PC-3 (cell line): ENCODE measurements around the gene FAM120AOS. TPM values are rescaled to one million over a fixed set of nuclear protein-coding genes. Genes with fewer than 3 reads are reported as not detected.
A peak's percentile ranks its signal among the peaks of the same experiment; 100 is the strongest.

Source experiments
- ATAC-seq: fragments of 200-7000 bp; cut with Tn5 transposase; 2 replicates; pipeline ENCODE4 v1.9.1; 2020; ENCODE audit warnings: mild to moderate bottlenecking, moderate library complexity
- BruUV-seq: library from RNA; stranded (reverse); fragments of 400-500 nt; replicated peaks from 2 replicates; lab custom pipeline; 2021; lab: Mats Ljungman, UMichigan
- CTCF ChIA-PET: fragments of 300-600 bp; sonication (Branson Sonifier 250); formaldehyde crosslinking; loops from one replicate; lab custom pipeline; 2022; ENCODE audit warnings: antibody characterized with exemption; lab: Charles Lee
- POLR2A ChIA-PET: fragments of 300-600 bp; sonication (Branson Sonifier 250); formaldehyde crosslinking; loops from one replicate; lab custom pipeline; 2022; ENCODE audit warnings: antibody characterized with exemption; ENCODE audit not compliant: unreplicated experiment; lab: Charles Lee
- DNase-seq: peaks from one replicate; pipeline ENCODE4 v3.0.0-alpha.2; 2015
- H2AFZ ChIP-seq: fragments of 300-600 bp; sonication (generic); 2 replicates; pipeline ENCODE4 v1.6.0; 2016; ENCODE audit warnings: antibody characterized with exemption, low read length
- H3F3A ChIP-seq: fragments of 300-600 bp; sonication (generic); one replicate; pipeline ENCODE4 v1.6.0; 2017; ENCODE audit warnings: antibody characterized with exemption, low read length, control low read depth, mild to moderate bottlenecking; ENCODE audit not compliant: unreplicated experiment
- H3K27ac ChIP-seq: fragments of 300-600 bp; sonication (generic); 2 replicates; pipeline ENCODE4 v1.5.1; 2016; ENCODE audit warnings: mild to moderate bottlenecking, low read length
- H3K27me3 ChIP-seq: fragments of 300-600 bp; sonication (generic); 2 replicates; pipeline ENCODE4 v1.6.1; 2016; ENCODE audit warnings: low read length, mixed read lengths
- H3K36me3 ChIP-seq: fragments of 300-600 bp; sonication (generic); 2 replicates; pipeline ENCODE4 v1.6.1; 2016; ENCODE audit warnings: low read depth, mixed run types, low read length, mixed read lengths
- H3K4me1 ChIP-seq: fragments of 300-600 bp; sonication (generic); 2 replicates; pipeline ENCODE4 v1.5.1; 2016; ENCODE audit warnings: low read length; ENCODE audit not compliant: insufficient read depth
- H3K4me2 ChIP-seq: fragments of 300-600 bp; sonication (generic); 2 replicates; pipeline ENCODE4 v1.6.0; 2016; ENCODE audit warnings: low read length
- H3K4me3 ChIP-seq: fragments of 300-600 bp; sonication (generic); 2 replicates; pipeline ENCODE4 v1.5.1; 2016; ENCODE audit warnings: mild to moderate bottlenecking, low read length, mixed read lengths
- H3K79me2 ChIP-seq: fragments of 300-600 bp; sonication (generic); 2 replicates; pipeline ENCODE4 v1.6.1; 2017; ENCODE audit warnings: low read length, mixed read lengths
- H3K9ac ChIP-seq: fragments of 300-600 bp; sonication (generic); 2 replicates; pipeline ENCODE4 v1.6.0; 2016; ENCODE audit warnings: mild to moderate bottlenecking, low read length
- H3K9me2 ChIP-seq: fragments of 300-600 bp; sonication (generic); replicated peaks from 2 replicates; pipeline ENCODE4 v1.6.1; 2016; ENCODE audit warnings: mixed run types, low read length, mixed read lengths
- H3K9me3 ChIP-seq: fragments of 300-600 bp; sonication (generic); 2 replicates; pipeline ENCODE4 v1.6.1; 2016; ENCODE audit warnings: low read length, mixed read lengths
- H4K20me1 ChIP-seq: fragments of 300-600 bp; sonication (generic); 2 replicates; pipeline ENCODE4 v1.6.1; 2016; ENCODE audit warnings: low read length, mixed read lengths
- EZH2 ChIP-seq: fragments of 300-600 bp; sonication (generic); IDR thresholded peaks from one replicate; pipeline ENCODE4 v1.6.1; 2017; ENCODE audit warnings: antibody characterized with exemption, mild to moderate bottlenecking, low read length; ENCODE audit not compliant: unreplicated experiment
- EZH2phosphoT487 ChIP-seq: fragments of 300-600 bp; sonication (generic); IDR thresholded peaks from 2 replicates; pipeline ENCODE4 v1.6.1; 2018; ENCODE audit warnings: mild to moderate bottlenecking, antibody characterized with exemption, low read length, borderline replicate concordance
- intact Hi-C: fragments of 100-400 bp; cut with micrococcal nuclease; formaldehyde crosslinking; loops from 2 replicates; pipeline ENCODE4 v1.9.0; 2023
- total RNA-seq: library from RNA; depleted of rRNA; stranded (reverse); fragments of >200 nt; gene quantifications from 2 replicates; pipeline ENCODE4 v1.2.3, GENCODE V29; 2014
- TF ChIP-seq, protein P1 (sequence below): fragments of 300-600 bp; sonication (generic); conservative IDR thresholded peaks from 2 replicates; pipeline ENCODE4 v1.5.1; 2017; ENCODE audit warnings: antibody characterized with exemption, low read depth, mild to moderate bottlenecking, low read length

Gene FAM120AOS
- total RNA-seq, 1 experiment from 2014 or later: 39.8 TPM

DNA sequence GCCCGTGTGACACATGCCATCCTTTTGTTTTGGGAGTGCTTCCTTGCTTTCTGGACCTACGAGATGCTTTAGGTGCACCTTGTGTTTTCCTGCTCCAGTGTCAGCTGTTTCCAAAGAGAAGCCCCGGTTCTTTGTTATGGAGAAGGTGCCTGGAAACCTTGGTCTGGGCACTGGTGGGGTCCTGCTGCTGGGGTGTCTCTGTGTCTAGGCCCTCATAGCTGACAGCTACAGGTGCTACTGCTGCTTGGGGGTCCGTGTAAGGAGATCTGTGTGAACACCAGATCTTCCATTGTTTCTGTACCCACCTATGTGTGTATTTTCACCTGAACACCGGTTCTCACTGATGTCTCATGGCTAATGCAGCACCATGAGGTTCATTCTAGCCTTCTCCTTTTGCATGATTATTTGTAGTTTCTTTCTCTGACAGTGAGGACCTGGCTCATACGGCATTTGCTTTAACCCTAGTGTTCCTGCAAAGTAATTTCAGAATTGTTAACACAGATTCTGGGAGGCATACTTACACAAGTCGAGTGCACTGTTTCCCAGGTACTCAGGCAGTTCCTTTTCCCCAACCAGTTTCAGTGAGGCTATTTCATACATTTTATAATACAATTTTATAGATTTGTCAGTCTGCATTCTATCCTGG is 13.2 kb upstream of the FAM120AOS start:
- BruUV-seq: no TSS peak
- no peak for DNase-seq
- peak overlapping the region; percentile 51 for H3K27ac ChIP-seq
- H3K36me3 ChIP-seq: 0 out of 2 replicates have a peak, but pooled peaks cover 5% of the 10 kb centered on the region
- no peaks in the 10 kb centered on the region for H3K9me2 ChIP-seq
- no peak for TF ChIP-seq EZH2phosphoT487
- TF ChIP-seq, protein P1, sequence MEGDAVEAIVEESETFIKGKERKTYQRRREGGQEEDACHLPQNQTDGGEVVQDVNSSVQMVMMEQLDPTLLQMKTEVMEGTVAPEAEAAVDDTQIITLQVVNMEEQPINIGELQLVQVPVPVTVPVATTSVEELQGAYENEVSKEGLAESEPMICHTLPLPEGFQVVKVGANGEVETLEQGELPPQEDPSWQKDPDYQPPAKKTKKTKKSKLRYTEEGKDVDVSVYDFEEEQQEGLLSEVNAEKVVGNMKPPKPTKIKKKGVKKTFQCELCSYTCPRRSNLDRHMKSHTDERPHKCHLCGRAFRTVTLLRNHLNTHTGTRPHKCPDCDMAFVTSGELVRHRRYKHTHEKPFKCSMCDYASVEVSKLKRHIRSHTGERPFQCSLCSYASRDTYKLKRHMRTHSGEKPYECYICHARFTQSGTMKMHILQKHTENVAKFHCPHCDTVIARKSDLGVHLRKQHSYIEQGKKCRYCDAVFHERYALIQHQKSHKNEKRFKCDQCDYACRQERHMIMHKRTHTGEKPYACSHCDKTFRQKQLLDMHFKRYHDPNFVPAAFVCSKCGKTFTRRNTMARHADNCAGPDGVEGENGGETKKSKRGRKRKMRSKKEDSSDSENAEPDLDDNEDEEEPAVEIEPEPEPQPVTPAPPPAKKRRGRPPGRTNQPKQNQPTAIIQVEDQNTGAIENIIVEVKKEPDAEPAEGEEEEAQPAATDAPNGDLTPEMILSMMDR: no peak
- no peak for TF ChIP-seq EZH2
- peak overlapping the region; percentile 60 for H3K4me2 ChIP-seq
- ATAC-seq: no peak; the same call in none of the 2 replicates
- H3K4me1 ChIP-seq: peaks cover 25% of the 10 kb centered on the region
- H3K79me2 ChIP-seq: peaks cover 100% of the 10 kb centered on the region
- CTCF ChIA-PET: no interaction called here
- intact Hi-C loops: no loop called here
- H3K27me3 ChIP-seq: no peaks in the 10 kb centered on the region
- H3K9me3 ChIP-seq: no peaks in the 10 kb centered on the region
- no peak overlapping the region for H3K4me3 ChIP-seq
- no peaks in the 10 kb centered on the region for H3F3A ChIP-seq
- POLR2A ChIA-PET: no interaction called here
- peaks cover 43% of the 10 kb centered on the region for H4K20me1 ChIP-seq
- H3K9ac ChIP-seq: no peak overlapping the region
- no peak overlapping the region for H2AFZ ChIP-seq

DNA sequence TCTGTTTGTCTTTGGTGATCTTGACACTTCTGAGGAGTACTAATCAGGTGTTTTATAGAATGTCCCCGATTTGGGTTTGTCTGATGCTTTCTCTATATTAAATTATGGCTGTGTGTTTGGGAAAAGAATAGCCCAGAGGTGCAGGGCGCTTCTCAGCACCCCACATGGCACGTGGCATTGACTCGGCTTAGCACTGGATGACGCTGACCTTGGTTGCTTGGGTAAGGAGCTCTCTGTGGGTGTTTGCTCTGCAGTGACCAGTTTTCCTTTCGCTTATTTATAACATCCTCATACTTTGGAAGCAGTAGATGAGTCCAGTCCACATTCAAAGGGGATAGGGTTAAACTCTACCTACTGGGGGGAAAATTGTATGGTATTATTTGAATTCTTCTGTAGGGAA is 12.5 kb upstream of the FAM120AOS start:
- H3K4me3 ChIP-seq: no peak overlapping the region
- H3K9me3 ChIP-seq: no peaks in the 10 kb centered on the region
- H3K27me3 ChIP-seq: no peaks in the 10 kb centered on the region
- DNase-seq (no peak), ATAC-seq (no peak)
- no TSS peak for BruUV-seq
- ChIA-PET CTCF (no interaction called here), POLR2A (no interaction called here)
- no peak for TF ChIP-seq EZH2
- TF ChIP-seq, protein P1: no peak
- TF ChIP-seq EZH2phosphoT487: no peak
- H4K20me1 ChIP-seq: peaks cover 43% of the 10 kb centered on the region
- no peak overlapping the region for H2AFZ ChIP-seq
- no peak overlapping the region for H3K4me2 ChIP-seq
- peaks cover 100% of the 10 kb centered on the region for H3K79me2 ChIP-seq
- H3K9me2 ChIP-seq: no peaks in the 10 kb centered on the region
- peaks cover 25% of the 10 kb centered on the region for H3K4me1 ChIP-seq
- H3K36me3 ChIP-seq: no peaks in the 10 kb centered on the region
- intact Hi-C loops: no loop called here
- H3F3A ChIP-seq: no peaks in the 10 kb centered on the region
- no peak overlapping the region for H3K27ac ChIP-seq
- H3K9ac ChIP-seq: no peak overlapping the region

DNA sequence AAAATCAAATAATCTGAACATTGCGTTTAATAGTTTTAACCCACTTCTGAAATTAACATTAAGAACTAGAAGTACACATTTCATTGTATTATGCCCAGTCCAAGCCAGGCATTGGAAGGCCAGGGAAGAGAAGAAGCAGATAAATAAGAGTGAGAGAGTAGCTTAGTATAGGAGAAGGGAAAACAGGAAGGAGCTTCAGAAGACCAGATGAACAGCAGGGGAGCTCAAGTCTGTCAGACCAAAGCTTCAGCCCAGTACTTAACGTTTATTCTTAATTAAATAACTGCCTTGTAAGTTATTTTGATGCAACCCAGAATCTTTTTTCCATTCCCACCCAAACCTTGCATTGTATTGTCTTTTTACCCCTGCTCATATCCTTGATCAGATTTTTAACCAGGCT is 11.5 kb upstream of the FAM120AOS start:
- ChIA-PET POLR2A (no interaction called here), CTCF (no interaction called here)
- no peak overlapping the region for H3K27ac ChIP-seq

More for the DNA sequence above, 11.5 kb upstream of the FAM120AOS start:
- Histone ChIP-seq H3K9ac (no peak overlapping the region), H3F3A (no peaks in the 10 kb centered on the region), H3K9me2 (no peaks in the 10 kb centered on the region), H3K79me2 (peaks cover 100% of the 10 kb centered on the region), H3K9me3 (no peaks in the 10 kb centered on the region), H3K4me2 (no peak overlapping the region), H4K20me1 (peaks cover 39% of the 10 kb centered on the region), H3K4me1 (peaks cover 25% of the 10 kb centered on the region), H3K4me3 (no peak overlapping the region), H3K27me3 (no peaks in the 10 kb centered on the region), H3K36me3 (no peaks in the 10 kb centered on the region), H2AFZ (no peak overlapping the region)
- intact Hi-C loops: no loop called here
- DNase-seq (no peak), ATAC-seq (no peak)
- TF ChIP-seq, protein P1: no peak
- TF ChIP-seq EZH2phosphoT487 (no peak), EZH2 (no peak)
- BruUV-seq: no TSS peak
